Erythroblast (primary cell): ENCODE measurements around the gene MTCL1.

Experiments used
- GATA1 ChIP-seq: IDR thresholded peaks from 2 replicates; pipeline ENCODE4 v1.6.1; 2011; ENCODE audit warnings: low read depth, mild to moderate bottlenecking, control low read depth, low read length, moderate library complexity
- POLR2A ChIP-seq: IDR thresholded peaks from 2 replicates; pipeline ENCODE4 v1.6.1; 2011; ENCODE audit warnings: mild to moderate bottlenecking, low read length

DNA sequence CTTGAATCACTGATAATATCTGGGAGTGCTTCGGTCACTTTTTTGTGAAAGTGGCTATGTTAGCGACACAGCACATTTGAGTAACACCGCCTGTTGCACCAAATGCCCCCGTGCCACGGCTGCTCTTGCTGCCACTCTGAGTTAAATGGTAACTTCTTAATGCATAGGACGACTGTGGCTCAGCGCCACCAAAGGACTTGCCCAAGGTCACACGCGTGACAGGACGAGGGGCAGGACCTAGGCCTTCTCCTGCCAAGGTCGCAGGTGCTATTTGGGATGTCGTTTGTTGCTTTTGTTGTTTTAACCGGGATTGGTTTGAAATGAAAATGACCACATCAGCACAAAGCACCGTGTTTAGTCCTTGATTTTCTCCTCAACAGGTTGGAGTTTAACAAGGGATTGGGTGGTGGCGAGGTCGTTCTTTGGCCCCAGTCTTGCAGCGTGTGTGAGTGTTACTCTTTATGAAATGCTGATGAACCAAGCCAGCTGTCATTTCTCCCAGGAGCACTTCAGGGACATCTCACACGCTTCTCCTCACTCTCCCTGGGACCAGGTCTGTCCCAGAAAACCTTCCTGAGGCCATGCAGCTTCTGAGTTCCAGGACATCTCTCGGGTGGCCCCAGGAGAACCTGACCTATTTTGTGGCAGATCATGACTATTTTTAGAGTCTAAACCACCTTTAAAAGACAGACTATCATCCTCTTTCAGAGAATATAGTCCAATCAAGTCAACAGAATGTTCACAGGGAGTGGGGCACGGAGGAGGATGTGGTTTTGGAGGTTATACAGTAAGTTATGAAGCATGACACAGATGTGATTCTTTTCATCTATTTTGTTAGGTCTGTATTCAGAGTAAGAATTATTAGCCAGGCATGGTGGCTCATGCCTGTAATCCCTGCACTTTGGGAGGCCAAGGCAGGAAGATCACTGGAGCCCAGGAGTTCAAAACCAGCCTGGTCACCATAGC lies 49.9 kb downstream of the MTCL1 start:
- TF ChIP-seq POLR2A (no peak), GATA1 (no peak)
